ENCODE results near the gene C2orf68. TPM values are rescaled to one million over a fixed set of nuclear protein-coding genes. Genes with fewer than 3 reads are reported as not detected.
"Not testable (repeated sequence)": the region's sequence is repeated elsewhere in the genome, so short reads cannot be mapped to it uniquely, and the experiment has no call there.

Gene C2orf68
- 10 to 100 TPM; 13.0 to 21.9 TPM for total RNA-seq

- Histone ChIP-seq H3K27me3 (replicated peaks; ENCODE audit: insufficient read depth) (no peaks in the 10 kb centered on the region), H3K9me3 (no peaks in the 10 kb centered on the region), H3K4me1 (ENCODE audit: control insufficient read depth in 1 of 2, low read depth in 2 of 2) (peaks cover 12 to 39% of the 10 kb centered on the region in 2 donors), H3K27ac (peak within 1 kb of the TSS; percentile 82 to 84), H3K36me3 (peaks cover 3% of the 10 kb centered on the region), H3K4me3 (peak within 1 kb of the TSS; percentile 78)
- ATAC-seq (ENCODE audit: insufficient number of reproducible peaks, low FRiP score, low read depth) (no peak), DNase-seq (ENCODE audit: low spot score) (peak; percentile 73)
- no peak for TF ChIP-seq CTCF (IDR thresholded peaks at IDR 0.05)
Observed at GRCh38 chr2:85611705-85612587, at the start of gene C2orf68. C2orf68 (minus strand) TSS chr2:85612066; CDS start chr2:85611984, 82 bp downstream.

- H3K9me3 ChIP-seq = no peaks in the 10 kb centered on the region
- no peaks in the 10 kb centered on the region for H3K36me3 ChIP-seq
- no peak for DNase-seq (ENCODE audit: low spot score)
Observed at GRCh38 chr2:85661139-85661858, 49.4 kb upstream of the C2orf68 start.

GRCh38 chr2:85660725-85661124 is 48.9 kb upstream of the C2orf68 start:
- TF ChIP-seq CTCF (IDR thresholded peaks at IDR 0.05) = no peak
- Histone ChIP-seq H3K9me3 (no peaks in the 10 kb centered on the region), H3K27me3 (replicated peaks; ENCODE audit: insufficient read depth) (no peaks in the 10 kb centered on the region), H3K36me3 (no peaks in the 10 kb centered on the region), H3K4me1 (ENCODE audit: control insufficient read depth in 1 of 2, low read depth in 2 of 2) (peaks cover 3 to 13% of the 10 kb centered on the region in 2 donors), H3K27ac (no peak overlapping the region), H3K4me3 (no peak overlapping the region)
- DNase-seq (ENCODE audit: low spot score) (no peak), ATAC-seq (ENCODE audit: insufficient number of reproducible peaks, low FRiP score, low read depth) (no peak)

More at GRCh38 chr2:85661139-85661858, 49.4 kb upstream of the C2orf68 start:
- TF ChIP-seq CTCF (IDR thresholded peaks at IDR 0.05) = no peak
- H3K27ac ChIP-seq = no peak overlapping the region
- no peak for ATAC-seq (ENCODE audit: insufficient number of reproducible peaks, low FRiP score, low read depth)
- H3K4me3 ChIP-seq = no peak overlapping the region
- H3K27me3 ChIP-seq (replicated peaks; ENCODE audit: insufficient read depth) = no peaks in the 10 kb centered on the region
- peaks cover 3 to 13% of the 10 kb centered on the region in 2 donors for H3K4me1 ChIP-seq (ENCODE audit: control insufficient read depth in 1 of 2, low read depth in 2 of 2)

GRCh38 chr2:85660301-85660700 is 48.4 kb upstream of the C2orf68 start:
- not testable (repeated sequence) for H3K36me3 ChIP-seq; H3K27ac ChIP-seq; H3K9me3 ChIP-seq; ATAC-seq (ENCODE audit: insufficient number of reproducible peaks, low FRiP score, low read depth); DNase-seq (ENCODE audit: low spot score); H3K27me3 ChIP-seq (replicated peaks; ENCODE audit: insufficient read depth); H3K4me3 ChIP-seq
- peaks cover 3 to 13% of the 10 kb centered on the region in 2 donors for H3K4me1 ChIP-seq (ENCODE audit: control insufficient read depth in 1 of 2, low read depth in 2 of 2)

- no peak for DNase-seq (ENCODE audit: low spot score)
Observed at GRCh38 chr2:85659324-85659981, 47.6 kb upstream of the C2orf68 start.

GRCh38 chr2:85657399-85657798 is 45.5 kb upstream of the C2orf68 start:
- not testable (repeated sequence) for H3K4me3 ChIP-seq; ATAC-seq (ENCODE audit: insufficient number of reproducible peaks, low FRiP score, low read depth); H3K27ac ChIP-seq; DNase-seq (ENCODE audit: low spot score); H3K4me1 ChIP-seq (ENCODE audit: control insufficient read depth in 1 of 2, low read depth in 2 of 2); H3K27me3 ChIP-seq (replicated peaks; ENCODE audit: insufficient read depth); H3K36me3 ChIP-seq; H3K9me3 ChIP-seq

More at GRCh38 chr2:85659324-85659981, 47.6 kb upstream of the C2orf68 start:
- Histone ChIP-seq H3K27ac (no peak overlapping the region), H3K27me3 (replicated peaks; ENCODE audit: insufficient read depth) (no peaks in the 10 kb centered on the region), H3K4me3 (no peak overlapping the region), H3K36me3 (no peaks in the 10 kb centered on the region), H3K4me1 (ENCODE audit: control insufficient read depth in 1 of 2, low read depth in 2 of 2) (peaks cover 3 to 13% of the 10 kb centered on the region in 2 donors), H3K9me3 (no peaks in the 10 kb centered on the region)
- TF ChIP-seq CTCF (IDR thresholded peaks at IDR 0.05) = no peak
- no peak for ATAC-seq (ENCODE audit: insufficient number of reproducible peaks, low FRiP score, low read depth)

All from thoracic aorta (tissue), 2 donors.